A673 (cell line): ENCODE measurements around the gene RAP1GAP.

ENCODE experiments used
- EZH2 ChIP-seq: fragments of 200-600 bp; sonication (generic); IDR thresholded peaks from 2 replicates; pipeline ENCODE4 v1.6.1; 2017; ENCODE audit warnings: borderline replicate concordance, low read depth, mild to moderate bottlenecking, mixed read lengths, antibody characterized with exemption, low read length; ENCODE audit not compliant: poor library complexity, severe bottlenecking
- TF ChIP-seq, protein P1 (sequence below): fragments of 300-800, 200-600 bp; sonication (generic); conservative IDR thresholded peaks from 2 replicates; pipeline ENCODE4 v1.5.1; 2017; ENCODE audit warnings: low read depth, mild to moderate bottlenecking, antibody characterized with exemption, low read length, moderate library complexity, mixed read lengths

DNA sequence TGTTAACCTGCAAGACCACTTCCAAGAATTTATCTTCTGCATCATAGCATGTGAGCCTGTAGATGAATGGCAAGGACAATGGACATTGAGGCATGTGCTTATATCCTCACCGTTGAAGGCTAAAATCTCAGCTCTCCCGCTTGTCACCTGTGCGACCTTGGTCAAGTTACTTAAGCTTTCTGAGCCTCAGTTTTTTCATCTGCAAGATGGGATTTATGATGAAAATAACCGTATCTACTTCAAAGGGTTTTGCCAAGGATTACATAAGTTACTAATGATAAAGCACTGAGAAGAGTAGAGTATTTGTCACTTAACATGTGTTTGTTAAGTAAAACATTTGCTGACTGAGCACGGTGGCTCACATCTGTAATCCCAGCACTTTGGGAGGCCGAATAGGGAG, 14.9 kb downstream of the RAP1GAP start:
- TF ChIP-seq, protein P1, sequence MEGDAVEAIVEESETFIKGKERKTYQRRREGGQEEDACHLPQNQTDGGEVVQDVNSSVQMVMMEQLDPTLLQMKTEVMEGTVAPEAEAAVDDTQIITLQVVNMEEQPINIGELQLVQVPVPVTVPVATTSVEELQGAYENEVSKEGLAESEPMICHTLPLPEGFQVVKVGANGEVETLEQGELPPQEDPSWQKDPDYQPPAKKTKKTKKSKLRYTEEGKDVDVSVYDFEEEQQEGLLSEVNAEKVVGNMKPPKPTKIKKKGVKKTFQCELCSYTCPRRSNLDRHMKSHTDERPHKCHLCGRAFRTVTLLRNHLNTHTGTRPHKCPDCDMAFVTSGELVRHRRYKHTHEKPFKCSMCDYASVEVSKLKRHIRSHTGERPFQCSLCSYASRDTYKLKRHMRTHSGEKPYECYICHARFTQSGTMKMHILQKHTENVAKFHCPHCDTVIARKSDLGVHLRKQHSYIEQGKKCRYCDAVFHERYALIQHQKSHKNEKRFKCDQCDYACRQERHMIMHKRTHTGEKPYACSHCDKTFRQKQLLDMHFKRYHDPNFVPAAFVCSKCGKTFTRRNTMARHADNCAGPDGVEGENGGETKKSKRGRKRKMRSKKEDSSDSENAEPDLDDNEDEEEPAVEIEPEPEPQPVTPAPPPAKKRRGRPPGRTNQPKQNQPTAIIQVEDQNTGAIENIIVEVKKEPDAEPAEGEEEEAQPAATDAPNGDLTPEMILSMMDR: no peak
- no peak for TF ChIP-seq EZH2
